ENCODE results near the gene RUNX2. TPM values are rescaled to one million over a fixed set of nuclear protein-coding genes. Genes with fewer than 3 reads are reported as not detected.
A peak's percentile ranks its signal among the peaks of the same experiment; 100 is the strongest.

RUNX2 gene
- total RNA-seq, 1 experiment from 2014 or later = 7.0 TPM

DNA sequence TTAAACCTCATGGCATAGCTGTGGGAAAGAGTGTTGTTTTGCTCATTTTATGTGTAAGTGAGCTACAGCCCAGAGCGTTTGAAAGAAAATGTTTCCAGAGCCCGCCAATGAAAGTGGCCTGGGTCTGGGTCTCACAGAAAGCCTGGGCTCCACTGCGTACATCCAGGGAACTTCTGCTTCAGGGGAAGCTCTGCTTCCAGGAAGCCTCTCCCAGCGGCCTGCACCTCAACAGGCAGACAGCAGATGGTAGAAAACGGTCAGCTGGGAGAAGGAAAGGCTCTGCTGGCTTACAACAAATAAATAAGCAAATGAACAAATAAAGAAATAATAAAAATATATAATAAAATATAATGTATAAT is 320.1 kb downstream of the RUNX2 start:
- Histone ChIP-seq H3K36me3 (ENCODE audit: control insufficient read depth, insufficient read depth, low read length) (no peaks in the 10 kb centered on the region), H3K4me3 (ENCODE audit: low read depth in 2 of 2, low read length in 2 of 2) (no peak overlapping the region), H3K9me3 (ENCODE audit: control insufficient read depth, insufficient read depth, low read depth, low read length) (no peaks in the 10 kb centered on the region), H3K27me3 (ENCODE audit: control insufficient read depth, insufficient read depth, low read length) (no peaks in the 10 kb centered on the region), H3K4me1 (ENCODE audit: control insufficient read depth, insufficient read depth, low read length) (no peaks in the 10 kb centered on the region), H3K27ac (ENCODE audit: low read length) (no peak overlapping the region)
- intact Hi-C loops (cut with micrococcal nuclease; ENCODE audit: unreplicated experiment) = no loop called here
- no TSS peak for BruUV-seq (replicated peaks)
- ChIA-PET POLR2A (no interaction called here), CTCF (no interaction called here)
- ATAC-seq (no peak), DNase-seq (ENCODE audit: low read depth, low spot score) (no peak)
- TF ChIP-seq SIN3A (IDR thresholded peaks at IDR 0.05; ENCODE audit: borderline replicate concordance, insufficient read depth, low read depth, low read length) (no peak), TCF7L2 (IDR thresholded peaks at IDR 0.05; ENCODE audit: low read depth, low read length) (no peak), POLR2AphosphoS5 (IDR thresholded peaks at IDR 0.05; ENCODE audit: low read depth, low read length) (no peak)
- TF ChIP-seq, protein P1, sequence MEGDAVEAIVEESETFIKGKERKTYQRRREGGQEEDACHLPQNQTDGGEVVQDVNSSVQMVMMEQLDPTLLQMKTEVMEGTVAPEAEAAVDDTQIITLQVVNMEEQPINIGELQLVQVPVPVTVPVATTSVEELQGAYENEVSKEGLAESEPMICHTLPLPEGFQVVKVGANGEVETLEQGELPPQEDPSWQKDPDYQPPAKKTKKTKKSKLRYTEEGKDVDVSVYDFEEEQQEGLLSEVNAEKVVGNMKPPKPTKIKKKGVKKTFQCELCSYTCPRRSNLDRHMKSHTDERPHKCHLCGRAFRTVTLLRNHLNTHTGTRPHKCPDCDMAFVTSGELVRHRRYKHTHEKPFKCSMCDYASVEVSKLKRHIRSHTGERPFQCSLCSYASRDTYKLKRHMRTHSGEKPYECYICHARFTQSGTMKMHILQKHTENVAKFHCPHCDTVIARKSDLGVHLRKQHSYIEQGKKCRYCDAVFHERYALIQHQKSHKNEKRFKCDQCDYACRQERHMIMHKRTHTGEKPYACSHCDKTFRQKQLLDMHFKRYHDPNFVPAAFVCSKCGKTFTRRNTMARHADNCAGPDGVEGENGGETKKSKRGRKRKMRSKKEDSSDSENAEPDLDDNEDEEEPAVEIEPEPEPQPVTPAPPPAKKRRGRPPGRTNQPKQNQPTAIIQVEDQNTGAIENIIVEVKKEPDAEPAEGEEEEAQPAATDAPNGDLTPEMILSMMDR (IDR thresholded peaks at IDR 0.05) = no peak
- TF ChIP-seq, protein P2, sequence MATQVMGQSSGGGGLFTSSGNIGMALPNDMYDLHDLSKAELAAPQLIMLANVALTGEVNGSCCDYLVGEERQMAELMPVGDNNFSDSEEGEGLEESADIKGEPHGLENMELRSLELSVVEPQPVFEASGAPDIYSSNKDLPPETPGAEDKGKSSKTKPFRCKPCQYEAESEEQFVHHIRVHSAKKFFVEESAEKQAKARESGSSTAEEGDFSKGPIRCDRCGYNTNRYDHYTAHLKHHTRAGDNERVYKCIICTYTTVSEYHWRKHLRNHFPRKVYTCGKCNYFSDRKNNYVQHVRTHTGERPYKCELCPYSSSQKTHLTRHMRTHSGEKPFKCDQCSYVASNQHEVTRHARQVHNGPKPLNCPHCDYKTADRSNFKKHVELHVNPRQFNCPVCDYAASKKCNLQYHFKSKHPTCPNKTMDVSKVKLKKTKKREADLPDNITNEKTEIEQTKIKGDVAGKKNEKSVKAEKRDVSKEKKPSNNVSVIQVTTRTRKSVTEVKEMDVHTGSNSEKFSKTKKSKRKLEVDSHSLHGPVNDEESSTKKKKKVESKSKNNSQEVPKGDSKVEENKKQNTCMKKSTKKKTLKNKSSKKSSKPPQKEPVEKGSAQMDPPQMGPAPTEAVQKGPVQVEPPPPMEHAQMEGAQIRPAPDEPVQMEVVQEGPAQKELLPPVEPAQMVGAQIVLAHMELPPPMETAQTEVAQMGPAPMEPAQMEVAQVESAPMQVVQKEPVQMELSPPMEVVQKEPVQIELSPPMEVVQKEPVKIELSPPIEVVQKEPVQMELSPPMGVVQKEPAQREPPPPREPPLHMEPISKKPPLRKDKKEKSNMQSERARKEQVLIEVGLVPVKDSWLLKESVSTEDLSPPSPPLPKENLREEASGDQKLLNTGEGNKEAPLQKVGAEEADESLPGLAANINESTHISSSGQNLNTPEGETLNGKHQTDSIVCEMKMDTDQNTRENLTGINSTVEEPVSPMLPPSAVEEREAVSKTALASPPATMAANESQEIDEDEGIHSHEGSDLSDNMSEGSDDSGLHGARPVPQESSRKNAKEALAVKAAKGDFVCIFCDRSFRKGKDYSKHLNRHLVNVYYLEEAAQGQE (IDR thresholded peaks at IDR 0.05; ENCODE audit: insufficient read depth in 1 of 2, low read depth in 2 of 2, low read length in 1 of 2) = no peak
- in situ Hi-C loops (cut with HindIII; ENCODE audit: low pct_unique_long_range_greater_than_20kb, low sequenced_read_pairs) = no loop called here

DNA sequence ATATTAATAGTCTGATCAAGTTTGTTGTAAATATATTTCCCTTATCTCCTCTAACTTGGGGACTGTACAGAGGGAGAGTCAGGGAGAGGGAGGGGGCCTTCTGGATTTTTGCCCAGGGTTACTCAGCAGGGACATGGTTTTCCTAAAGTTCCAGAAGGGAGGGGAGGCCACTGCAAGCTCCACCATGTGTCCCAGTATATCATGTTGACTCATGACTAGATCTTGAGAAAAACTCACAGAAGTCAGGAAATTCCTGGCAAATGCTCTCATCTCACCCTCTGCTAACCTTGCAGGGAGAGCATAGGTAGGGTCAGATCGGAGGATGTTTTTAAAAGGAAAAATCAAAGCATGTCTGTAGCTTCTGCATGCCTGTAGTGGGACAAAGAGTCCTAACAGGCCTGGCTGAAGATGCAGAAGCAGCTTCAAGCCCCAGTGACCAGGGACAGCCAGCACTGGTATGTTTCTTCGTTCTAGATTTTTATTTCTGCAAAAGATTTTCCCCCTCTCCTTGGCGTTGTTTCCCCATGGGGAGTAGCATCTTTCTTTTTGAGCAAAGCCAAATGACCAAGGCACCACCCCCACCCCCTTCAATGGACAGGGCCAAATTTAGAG is 322.5 kb downstream of the RUNX2 start:
- POLR2A ChIA-PET = interaction anchor here (0.7 kb wide), 1 partner anchor 186 kb away, joined by 4 read pairs; no protein-coding TSS in a partner anchor
- Histone ChIP-seq H3K36me3 (ENCODE audit: control insufficient read depth, insufficient read depth, low read length) (no peaks in the 10 kb centered on the region), H3K4me3 (ENCODE audit: low read depth in 2 of 2, low read length in 2 of 2) (no peak overlapping the region), H3K27me3 (ENCODE audit: control insufficient read depth, insufficient read depth, low read length) (no peaks in the 10 kb centered on the region), H3K4me1 (ENCODE audit: control insufficient read depth, insufficient read depth, low read length) (peaks cover 8% of the 10 kb centered on the region), H3K9me3 (ENCODE audit: control insufficient read depth, insufficient read depth, low read depth, low read length) (no peaks in the 10 kb centered on the region), H3K27ac (ENCODE audit: low read length) (peak overlapping the region; percentile 23; the same call in 1 of the 2 replicates)
- BruUV-seq (replicated peaks) = no TSS peak
- ATAC-seq = 0 out of 2 replicates have a peak, but pooled peaks have one; percentile 47
- TF ChIP-seq, protein P1 (IDR thresholded peaks at IDR 0.05) = no peak
- TF ChIP-seq SIN3A (IDR thresholded peaks at IDR 0.05; ENCODE audit: borderline replicate concordance, insufficient read depth, low read depth, low read length) = no peak
- intact Hi-C loops (cut with micrococcal nuclease; ENCODE audit: unreplicated experiment) (no loop called here), in situ Hi-C loops (cut with HindIII; ENCODE audit: low pct_unique_long_range_greater_than_20kb, low sequenced_read_pairs) (no loop called here)
- CTCF ChIA-PET = no interaction called here
- DNase-seq (ENCODE audit: low read depth, low spot score) = peak; percentile 20
